ENCODE results near the gene KIRREL2.
"Not testable (repeated sequence)": the region's sequence is repeated elsewhere in the genome, so short reads cannot be mapped to it uniquely, and the experiment has no call there.

The KIRREL2 gene

DNA sequence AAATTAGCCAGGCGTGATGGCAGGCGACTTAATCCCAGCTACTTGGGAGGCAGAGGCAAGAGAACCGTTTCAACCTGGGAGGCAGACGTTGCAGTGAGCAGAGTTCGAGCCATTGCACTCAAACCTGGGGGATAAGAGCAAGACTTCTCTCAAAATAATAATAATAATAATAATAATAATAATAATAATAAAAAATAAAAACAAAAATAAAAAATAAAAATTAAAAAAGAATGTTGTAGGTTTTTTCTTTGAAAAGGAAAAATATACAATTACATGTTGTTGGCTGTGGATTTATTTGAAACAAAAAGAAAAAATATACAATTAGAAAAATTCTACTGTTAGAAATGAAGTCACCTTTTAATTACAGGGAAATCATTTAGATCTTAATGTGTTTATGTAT lies 32.6 kb upstream of the KIRREL2 start:
- TF ChIP-seq, protein P1, sequence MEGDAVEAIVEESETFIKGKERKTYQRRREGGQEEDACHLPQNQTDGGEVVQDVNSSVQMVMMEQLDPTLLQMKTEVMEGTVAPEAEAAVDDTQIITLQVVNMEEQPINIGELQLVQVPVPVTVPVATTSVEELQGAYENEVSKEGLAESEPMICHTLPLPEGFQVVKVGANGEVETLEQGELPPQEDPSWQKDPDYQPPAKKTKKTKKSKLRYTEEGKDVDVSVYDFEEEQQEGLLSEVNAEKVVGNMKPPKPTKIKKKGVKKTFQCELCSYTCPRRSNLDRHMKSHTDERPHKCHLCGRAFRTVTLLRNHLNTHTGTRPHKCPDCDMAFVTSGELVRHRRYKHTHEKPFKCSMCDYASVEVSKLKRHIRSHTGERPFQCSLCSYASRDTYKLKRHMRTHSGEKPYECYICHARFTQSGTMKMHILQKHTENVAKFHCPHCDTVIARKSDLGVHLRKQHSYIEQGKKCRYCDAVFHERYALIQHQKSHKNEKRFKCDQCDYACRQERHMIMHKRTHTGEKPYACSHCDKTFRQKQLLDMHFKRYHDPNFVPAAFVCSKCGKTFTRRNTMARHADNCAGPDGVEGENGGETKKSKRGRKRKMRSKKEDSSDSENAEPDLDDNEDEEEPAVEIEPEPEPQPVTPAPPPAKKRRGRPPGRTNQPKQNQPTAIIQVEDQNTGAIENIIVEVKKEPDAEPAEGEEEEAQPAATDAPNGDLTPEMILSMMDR (IDR thresholded peaks at IDR 0.05) = no peak
- H3K36me3 ChIP-seq = no peaks in the 10 kb centered on the region
- H3K27me3 ChIP-seq = peaks cover 0 to 2% of the 10 kb centered on the region in 2 donors
- H3K27ac ChIP-seq = no peak overlapping the region
- intact Hi-C loops (cut with DNase I; ENCODE audit: low total_unique reads) = no loop called here
- no peak overlapping the region for H3K4me3 ChIP-seq
- H3K4me1 ChIP-seq = no peaks in the 10 kb centered on the region
- H3K9me3 ChIP-seq = no peaks in the 10 kb centered on the region
- DNase-seq = no peak

DNA sequence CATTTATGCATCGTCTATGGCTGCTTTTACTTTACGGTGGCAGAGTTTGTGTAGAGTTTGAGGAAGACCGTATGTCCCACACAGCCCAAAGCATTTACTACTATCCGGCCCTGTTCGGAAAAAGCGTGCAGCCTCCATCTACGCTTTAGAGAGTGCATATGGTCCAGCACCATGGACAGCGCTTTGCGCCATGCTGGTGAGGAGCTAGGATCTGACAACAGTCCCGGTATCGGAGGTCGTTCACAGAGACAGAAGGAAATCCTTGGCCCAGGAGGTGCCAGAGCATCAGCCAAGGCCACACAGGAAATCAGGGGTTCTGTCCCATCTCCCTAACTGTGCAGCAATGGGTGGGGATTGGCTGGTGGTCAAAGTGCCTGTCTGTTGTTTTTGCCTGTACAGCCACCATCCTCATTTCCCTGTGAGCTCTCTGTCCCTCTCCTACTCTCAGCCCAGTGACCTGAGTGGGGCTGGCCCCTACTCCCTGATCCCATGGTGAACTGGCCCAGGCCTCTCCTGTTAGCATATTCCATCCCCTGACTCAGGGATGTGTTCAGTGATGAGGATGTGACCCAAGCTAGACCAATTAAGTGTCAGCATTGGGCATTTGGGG lies 27.9 kb upstream of the KIRREL2 start:
- peaks cover 0 to 17% of the 10 kb centered on the region in 2 donors for H3K27me3 ChIP-seq
- H3K9me3 ChIP-seq = no peaks in the 10 kb centered on the region
- H3K4me1 ChIP-seq = no peaks in the 10 kb centered on the region
- no peaks in the 10 kb centered on the region for H3K36me3 ChIP-seq
- TF ChIP-seq, protein P1 (IDR thresholded peaks at IDR 0.05) = no peak
- DNase-seq = peak in 1 of 2 donors; percentile 51
- H3K4me3 ChIP-seq = no peak overlapping the region
- no peak overlapping the region for H3K27ac ChIP-seq
- intact Hi-C loops (cut with DNase I; ENCODE audit: low total_unique reads) = no loop called here

DNA sequence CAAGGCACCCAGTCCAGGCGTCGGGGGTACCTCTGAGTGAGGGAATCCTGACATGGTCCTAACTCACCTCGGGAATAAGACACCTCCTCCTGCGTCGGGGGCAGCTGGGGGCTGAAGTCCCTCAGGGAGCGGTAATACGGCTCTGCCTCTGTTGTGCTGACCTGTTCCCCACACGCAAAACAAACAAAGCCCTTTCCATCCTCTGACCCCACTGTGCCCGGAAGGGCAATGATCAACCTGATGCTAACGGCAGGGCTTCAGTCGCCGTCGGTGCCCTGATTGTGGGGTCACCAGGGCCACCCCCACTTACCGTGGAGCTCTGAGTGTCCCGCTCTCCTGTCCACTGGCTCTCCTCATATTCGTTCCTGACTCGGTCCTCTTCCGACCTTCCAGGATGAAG lies 25.7 kb upstream of the KIRREL2 start:
- no peaks in the 10 kb centered on the region for H3K36me3 ChIP-seq
- DNase-seq = no peak
- H3K9me3 ChIP-seq = no peaks in the 10 kb centered on the region
- H3K4me3 ChIP-seq = no peak overlapping the region
- TF ChIP-seq, protein P1 (IDR thresholded peaks at IDR 0.05) = no peak
- no peaks in the 10 kb centered on the region for H3K4me1 ChIP-seq
- intact Hi-C loops (cut with DNase I; ENCODE audit: low total_unique reads) = no loop called here
- H3K27ac ChIP-seq = no peak overlapping the region
- peaks cover 0 to 27% of the 10 kb centered on the region in 2 donors for H3K27me3 ChIP-seq

DNA sequence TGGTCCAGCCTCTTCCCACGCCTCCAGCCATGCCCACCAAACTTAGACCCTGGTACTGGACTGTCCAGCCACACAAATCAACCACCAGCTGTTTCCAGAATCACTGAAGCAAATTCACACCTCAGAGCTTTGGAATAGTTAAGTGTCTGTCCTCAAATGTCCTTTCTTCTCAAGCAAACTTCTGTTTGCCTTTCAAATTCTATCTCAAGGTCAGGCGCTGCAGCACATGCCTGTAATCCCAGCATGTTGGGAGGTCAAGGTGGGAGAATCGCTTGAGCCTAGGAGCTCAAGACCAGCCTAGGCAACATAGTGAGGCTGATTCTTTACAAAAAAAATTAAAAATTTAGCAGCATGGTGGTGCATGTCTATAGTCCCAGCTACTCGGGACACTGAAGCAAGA lies 24.7 kb upstream of the KIRREL2 start:
- Histone ChIP-seq H3K27me3 (peaks cover 0 to 32% of the 10 kb centered on the region in 2 donors), H3K4me1 (no peaks in the 10 kb centered on the region), H3K27ac (no peak overlapping the region), H3K4me3 (no peak overlapping the region), H3K9me3 (no peaks in the 10 kb centered on the region), H3K36me3 (no peaks in the 10 kb centered on the region)
- intact Hi-C loops (cut with DNase I; ENCODE audit: low total_unique reads) = no loop called here
- TF ChIP-seq, protein P1 (IDR thresholded peaks at IDR 0.05) = no peak
- no peak for DNase-seq

DNA sequence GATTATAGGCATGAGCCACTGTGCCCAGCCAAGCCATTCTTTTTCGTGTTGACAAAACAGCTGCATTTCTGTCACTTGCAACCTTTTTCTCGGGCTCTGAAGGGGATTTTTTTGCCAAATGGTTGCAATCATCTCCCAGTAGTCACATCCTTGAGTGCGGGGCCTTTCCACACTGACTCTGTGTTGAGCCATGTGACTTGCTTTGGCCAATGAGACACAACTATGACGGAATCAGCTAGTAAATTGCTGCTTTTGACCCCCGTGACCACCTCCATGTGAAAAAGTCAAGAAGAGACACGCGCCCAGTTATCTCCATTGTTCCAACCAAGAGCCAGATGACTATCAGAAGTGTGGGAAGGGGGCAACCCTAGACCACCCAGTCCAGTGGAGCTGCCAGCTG lies 22.7 kb upstream of the KIRREL2 start:
- DNase-seq = no peak
- TF ChIP-seq, protein P1 (IDR thresholded peaks at IDR 0.05) = no peak
- peaks cover 0 to 32% of the 10 kb centered on the region in 2 donors for H3K27me3 ChIP-seq
- no peak overlapping the region for H3K27ac ChIP-seq
- H3K9me3 ChIP-seq = peaks cover 0 to 3% (median 1%) of the 10 kb centered on the region in 3 donors
- H3K36me3 ChIP-seq = no peaks in the 10 kb centered on the region
- intact Hi-C loops (cut with DNase I; ENCODE audit: low total_unique reads) = no loop called here
- H3K4me1 ChIP-seq = no peaks in the 10 kb centered on the region
- no peak overlapping the region for H3K4me3 ChIP-seq

DNA sequence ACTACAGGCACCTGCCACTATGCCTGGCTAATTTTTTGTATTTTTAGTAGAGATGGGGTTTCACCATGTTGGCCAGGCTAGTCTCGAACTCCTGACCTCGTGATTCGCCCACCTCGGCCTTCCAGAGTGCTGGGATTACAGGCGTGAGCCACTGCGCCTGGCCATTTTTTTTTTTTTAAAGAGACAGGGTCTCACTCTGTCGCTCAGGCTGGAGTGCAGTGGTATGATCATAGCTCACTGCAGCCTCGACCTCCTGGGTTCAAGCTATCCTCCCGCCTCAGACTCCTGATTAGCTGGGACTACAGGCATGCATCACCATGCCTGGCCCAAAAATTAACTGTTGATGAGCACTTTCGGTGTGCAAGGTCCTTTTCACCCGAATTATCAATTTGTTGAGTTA lies 20.6 kb upstream of the KIRREL2 start:
- DNase-seq; H3K4me1 ChIP-seq; H3K4me3 ChIP-seq; H3K36me3 ChIP-seq; H3K27ac ChIP-seq; intact Hi-C loops (cut with DNase I; ENCODE audit: low total_unique reads); H3K9me3 ChIP-seq: not testable (repeated sequence)
- peaks cover 0 to 28% of the 10 kb centered on the region in 2 donors for H3K27me3 ChIP-seq
